Bone marrow (tissue), 2 donors: ENCODE results near the gene RAD23A.
"Not testable (repeated sequence)": the region's sequence is repeated elsewhere in the genome, so short reads cannot be mapped to it uniquely, and the experiment has no call there.

Source experiments
- DNase-seq, 2 donors: peaks; one replicate each; lab custom pipeline; 2025; lab: John Stamatoyannopoulos, UW

The RAD23A gene

GRCh38 chr19:12945479-12946091 lies at the start of gene RAD23A:
Gene RAD23A (plus strand): TSS chr19:12945862. CDS start chr19:12945949, 87 bp downstream.
- DNase-seq: peak; percentile 75 to 91

GRCh38 chr19:12896460-12896859 lies 49.2 kb upstream of the RAD23A start:
- DNase-seq: no peak

- no peak for DNase-seq
Measured at GRCh38 chr19:12899891-12900518, 45.7 kb upstream of the RAD23A start.

GRCh38 chr19:12907166-12907565 lies 38.5 kb upstream of the RAD23A start:
- DNase-seq: no peak

- no peak for DNase-seq
Measured at GRCh38 chr19:12912571-12912970, 33.1 kb upstream of the RAD23A start.

GRCh38 chr19:12913011-12913561 lies 32.6 kb upstream of the RAD23A start:
- DNase-seq: no peak

GRCh38 chr19:12913851-12914690 lies 31.6 kb upstream of the RAD23A start:
- peak; percentile 8 to 93 for DNase-seq

GRCh38 chr19:12915860-12916259 lies 29.8 kb upstream of the RAD23A start:
- not testable (repeated sequence) for DNase-seq

GRCh38 chr19:12918253-12918652 lies 27.4 kb upstream of the RAD23A start:
- no peak for DNase-seq

- DNase-seq: no peak
Measured at GRCh38 chr19:12921047-12921446, 24.6 kb upstream of the RAD23A start.

GRCh38 chr19:12922959-12923358 lies 22.7 kb upstream of the RAD23A start:
- no peak for DNase-seq

GRCh38 chr19:12924621-12925310 lies 20.9 kb upstream of the RAD23A start:
- DNase-seq: no peak

- DNase-seq: peak in 1 of 2 donors; percentile 8
Measured at GRCh38 chr19:12930002-12930645, 15.5 kb upstream of the RAD23A start.

GRCh38 chr19:12932392-12933286 lies 13.0 kb upstream of the RAD23A start:
- DNase-seq: no peak

- DNase-seq: peak; percentile 78 to 81
Measured at GRCh38 chr19:12933287-12934072, 12.2 kb upstream of the RAD23A start, which contains the start of gene FARSA. Gene FARSA (minus strand): TSS chr19:12933711. CDS start chr19:12933696, 15 bp downstream.

- DNase-seq: no peak
Measured at GRCh38 chr19:12935071-12935470, 10.6 kb upstream of the RAD23A start.

- peak in 1 of 2 donors; percentile 14 for DNase-seq
Measured at GRCh38 chr19:12936582-12936981, 9.1 kb upstream of the RAD23A start.

- DNase-seq: peak; percentile 59 to 83
Measured at GRCh38 chr19:12937093-12937926, 8.4 kb upstream of the RAD23A start.
